GM19468 (cell line): ENCODE data around the gene SPRY4.
A peak's percentile ranks its signal among the peaks of the same experiment; 100 is the strongest.
"Not testable (repeated sequence)": the region's sequence is repeated elsewhere in the genome, so short reads cannot be mapped to it uniquely, and the experiment has no call there.

ENCODE experiments used
- ATAC-seq: cut with Tn5 transposase; IDR thresholded peaks from one replicate; pipeline ENCODE4 v1.9.1; 2021; ENCODE audit warnings: mild to moderate bottlenecking, moderate library complexity, moderate number of reproducible peaks; ENCODE audit not compliant: unreplicated experiment; ENCODE audit errors: extremely low read depth

The SPRY4 gene

DNA sequence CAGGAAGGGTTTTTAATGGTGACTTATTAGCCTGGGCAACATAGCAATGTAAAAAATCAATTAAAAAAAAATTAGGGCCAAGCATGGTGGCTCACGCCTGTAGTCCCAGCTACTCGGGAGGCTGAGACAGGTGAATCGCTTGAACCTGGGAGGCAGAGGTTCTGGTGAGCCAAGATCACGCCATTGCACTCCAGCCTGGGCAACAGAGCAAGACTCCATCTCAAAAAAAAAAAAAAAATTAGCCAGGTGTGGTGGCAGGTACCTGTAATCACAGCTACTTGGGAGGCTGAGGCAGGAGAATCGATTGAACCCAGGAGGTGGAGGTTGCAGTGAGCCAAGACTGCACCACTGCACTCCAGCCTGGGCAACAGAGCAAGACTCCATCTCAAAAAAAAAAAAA, 27.0 kb downstream of the SPRY4 start:
- ATAC-seq, result not testable (repeated sequence)

- no peak for ATAC-seq
Measured at GRCh38 chr5:142296914-142297417, 27.9 kb downstream of the SPRY4 start.

GRCh38 chr5:142295960-142296860, 28.6 kb downstream of the SPRY4 start:
- ATAC-seq, result no peak

DNA sequence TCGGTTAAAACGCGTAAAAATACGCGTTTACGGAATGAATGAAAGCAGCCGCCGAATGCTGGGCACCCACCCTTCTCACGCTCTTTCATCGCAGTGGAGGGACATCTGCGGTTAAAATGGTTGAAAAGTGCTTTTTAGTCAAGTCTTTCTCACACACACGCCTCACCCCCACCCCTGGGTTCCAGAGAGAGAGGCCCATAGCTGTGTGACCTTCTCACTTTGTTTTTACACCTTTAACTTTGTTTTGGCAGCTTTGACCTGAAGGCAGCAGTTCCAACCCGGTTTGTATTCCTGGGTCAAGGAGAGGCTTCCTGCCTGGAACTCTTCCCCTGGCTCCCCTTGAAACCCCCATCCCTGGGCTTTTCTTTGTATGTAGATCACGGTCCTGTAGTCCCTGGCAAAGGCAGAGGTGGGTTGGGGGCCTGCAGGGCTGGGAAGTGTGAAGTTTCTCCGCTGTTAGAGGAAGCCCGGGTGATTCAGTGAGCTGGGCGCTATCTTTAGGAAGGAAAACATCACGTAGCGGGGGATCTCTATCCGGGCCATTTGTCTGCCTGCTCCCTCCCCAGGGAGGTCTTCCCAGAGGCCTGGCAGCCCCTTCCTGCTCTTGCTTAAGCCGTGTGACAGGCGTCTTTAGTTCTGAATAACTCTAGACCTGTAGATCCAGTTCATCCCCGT, 29.6 kb downstream of the SPRY4 start:
- no peak for ATAC-seq

DNA sequence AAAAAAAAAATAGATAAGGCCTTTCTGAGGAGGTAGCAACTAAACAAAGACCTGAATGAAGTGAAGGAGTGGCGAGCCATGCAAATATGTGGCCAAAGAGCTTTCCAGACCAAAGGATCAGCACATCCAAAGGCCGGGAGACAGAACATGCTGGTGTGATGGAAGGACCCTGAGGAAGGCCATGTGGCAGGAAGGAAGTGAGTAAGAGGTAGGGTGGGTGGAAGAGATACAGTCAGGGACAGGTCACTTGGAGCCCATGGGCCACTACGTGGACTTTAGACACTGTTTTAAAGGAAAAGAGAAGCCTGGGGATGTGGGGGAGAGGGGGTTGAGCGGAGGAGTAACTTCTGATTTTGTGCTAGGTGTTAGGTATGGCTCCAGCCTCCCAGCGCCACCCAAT, 31.3 kb downstream of the SPRY4 start:
- ATAC-seq, result no peak

DNA sequence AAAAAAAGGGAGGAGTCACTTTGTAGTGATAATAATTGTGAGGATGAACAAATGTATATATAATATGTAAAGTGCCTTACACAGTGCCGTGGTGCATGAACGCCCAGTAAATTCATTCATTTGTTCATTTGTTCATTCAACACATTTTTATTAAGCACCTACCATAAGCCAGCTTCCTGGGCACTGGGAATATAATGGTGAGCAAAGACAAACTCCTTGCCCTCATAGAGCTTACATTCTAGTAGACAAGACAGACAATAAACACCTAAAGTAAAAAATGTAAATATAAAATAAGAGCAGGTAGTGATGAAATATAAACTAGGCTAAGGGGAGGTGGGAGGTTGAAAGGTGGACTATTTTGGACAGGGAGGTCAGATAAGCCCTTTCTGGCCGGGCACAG, 32.0 kb downstream of the SPRY4 start:
- no peak for ATAC-seq

GRCh38 chr5:142292249-142292648, 32.6 kb downstream of the SPRY4 start:
- no peak for ATAC-seq

DNA sequence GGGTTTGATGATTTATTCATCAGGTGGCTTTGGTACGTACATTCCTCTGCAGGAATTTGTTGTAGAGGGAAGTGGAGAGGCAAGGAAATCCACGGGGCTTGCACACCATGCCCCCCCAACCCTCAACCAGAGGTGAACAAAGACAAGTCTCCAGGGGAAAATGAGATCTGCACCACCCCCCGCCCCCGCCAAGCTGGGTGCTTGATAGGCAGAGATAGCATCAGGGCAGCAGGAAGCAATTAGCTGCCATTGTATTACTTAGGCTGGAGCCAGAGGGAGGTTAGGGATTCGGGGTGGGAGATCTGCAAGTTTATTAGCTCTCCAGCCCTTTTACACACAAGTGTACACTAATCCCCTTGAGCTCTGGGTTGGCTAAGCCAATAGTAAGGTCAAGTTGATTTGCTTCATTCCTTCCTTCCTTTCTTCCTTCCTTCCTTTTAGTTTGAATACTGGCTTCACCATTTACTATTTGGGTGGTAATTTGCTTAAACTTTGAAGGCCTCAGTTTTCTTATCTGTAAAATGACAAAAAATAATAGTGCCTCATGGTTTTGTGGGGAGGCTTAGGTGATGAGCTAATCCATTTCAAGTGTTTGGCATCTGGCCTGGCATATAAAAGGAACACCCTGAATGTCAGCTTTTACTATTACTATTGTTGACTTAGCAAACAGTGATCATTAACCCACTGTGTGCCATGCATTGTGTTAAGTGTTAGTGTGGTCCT, 34.1 kb downstream of the SPRY4 start:
- no peak for ATAC-seq

- ATAC-seq, result no peak
Measured at GRCh38 chr5:142289708-142290576, 34.9 kb downstream of the SPRY4 start.

DNA sequence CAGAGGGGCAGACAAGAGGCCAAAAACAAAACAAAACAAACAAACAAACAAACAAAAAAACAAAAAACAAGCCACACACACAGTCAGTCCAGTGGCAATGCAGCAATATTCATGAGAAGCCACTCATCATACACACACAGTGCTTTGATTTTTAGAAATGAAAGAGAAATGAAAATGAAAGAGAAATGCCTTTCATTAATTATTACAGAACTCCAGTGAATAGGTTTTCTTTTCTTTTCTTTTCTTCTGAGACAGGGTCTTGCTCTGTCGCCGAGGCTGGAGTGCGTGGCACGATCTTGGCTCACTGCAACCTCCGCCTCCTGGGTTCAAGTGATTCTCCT, 36.9 kb downstream of the SPRY4 start:
- peak; percentile 37 for ATAC-seq

- peak; percentile 10 for ATAC-seq
Measured at GRCh38 chr5:142287096-142287972, 37.5 kb downstream of the SPRY4 start.

DNA sequence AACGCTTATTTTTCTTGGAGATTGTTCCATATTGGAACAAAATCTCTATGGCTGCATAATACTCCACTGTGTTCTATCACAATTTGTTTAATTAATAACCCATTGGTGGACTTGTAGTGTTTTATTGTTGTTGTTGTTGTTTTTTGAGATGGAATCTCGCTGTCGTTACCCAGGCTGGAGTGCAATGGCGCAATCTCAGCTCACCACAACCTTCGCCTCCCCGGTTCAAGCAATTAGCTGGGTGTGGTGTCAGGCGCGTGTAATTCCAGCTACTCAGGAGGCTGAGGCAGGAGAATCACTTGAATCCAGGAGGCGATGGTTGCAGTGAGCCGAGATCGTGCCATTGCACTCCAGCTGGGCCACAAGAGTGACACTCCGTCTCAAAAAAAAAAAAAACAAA, 38.7 kb downstream of the SPRY4 start:
- ATAC-seq, result no peak

DNA sequence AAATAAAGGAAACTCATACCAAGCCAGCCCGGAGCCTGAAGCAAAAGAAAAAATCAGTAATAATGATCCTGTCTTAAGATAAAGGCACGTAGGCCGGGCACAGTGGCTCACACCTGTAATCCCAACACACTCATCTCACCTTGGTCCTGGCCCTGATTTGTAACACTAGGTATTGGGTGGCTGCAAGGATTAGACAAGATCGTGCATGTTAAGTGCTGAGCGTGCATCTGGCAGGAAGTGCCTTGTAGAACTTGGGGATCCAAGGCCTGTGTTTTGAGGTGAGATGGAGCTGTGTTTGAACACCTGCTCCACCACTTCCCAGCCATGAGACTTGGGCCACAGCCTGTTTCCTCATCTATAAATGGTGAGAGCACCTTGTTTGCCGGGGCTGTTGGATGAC, 41.5 kb downstream of the SPRY4 start:
- ATAC-seq, result no peak

- no peak for ATAC-seq
Measured at GRCh38 chr5:142281966-142282365, 42.9 kb downstream of the SPRY4 start.

DNA sequence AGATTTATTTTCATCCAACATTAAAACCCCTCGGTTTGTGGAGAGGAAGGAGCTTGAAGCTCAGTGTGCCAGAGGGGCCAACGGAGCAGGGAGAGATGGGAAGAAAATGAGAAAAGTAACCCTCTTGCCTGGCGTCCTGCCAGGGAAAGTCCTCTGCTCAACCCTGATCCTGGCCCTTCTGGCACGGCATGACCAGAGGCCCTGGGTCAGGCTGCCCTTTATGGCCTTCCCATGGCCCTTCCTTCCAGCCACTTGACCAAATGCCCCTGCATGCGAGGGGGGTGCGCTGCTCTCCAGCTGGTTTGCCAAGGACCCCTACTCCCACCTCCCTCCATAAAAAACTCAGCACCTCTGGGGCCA, 43.8 kb downstream of the SPRY4 start:
- no peak for ATAC-seq

DNA sequence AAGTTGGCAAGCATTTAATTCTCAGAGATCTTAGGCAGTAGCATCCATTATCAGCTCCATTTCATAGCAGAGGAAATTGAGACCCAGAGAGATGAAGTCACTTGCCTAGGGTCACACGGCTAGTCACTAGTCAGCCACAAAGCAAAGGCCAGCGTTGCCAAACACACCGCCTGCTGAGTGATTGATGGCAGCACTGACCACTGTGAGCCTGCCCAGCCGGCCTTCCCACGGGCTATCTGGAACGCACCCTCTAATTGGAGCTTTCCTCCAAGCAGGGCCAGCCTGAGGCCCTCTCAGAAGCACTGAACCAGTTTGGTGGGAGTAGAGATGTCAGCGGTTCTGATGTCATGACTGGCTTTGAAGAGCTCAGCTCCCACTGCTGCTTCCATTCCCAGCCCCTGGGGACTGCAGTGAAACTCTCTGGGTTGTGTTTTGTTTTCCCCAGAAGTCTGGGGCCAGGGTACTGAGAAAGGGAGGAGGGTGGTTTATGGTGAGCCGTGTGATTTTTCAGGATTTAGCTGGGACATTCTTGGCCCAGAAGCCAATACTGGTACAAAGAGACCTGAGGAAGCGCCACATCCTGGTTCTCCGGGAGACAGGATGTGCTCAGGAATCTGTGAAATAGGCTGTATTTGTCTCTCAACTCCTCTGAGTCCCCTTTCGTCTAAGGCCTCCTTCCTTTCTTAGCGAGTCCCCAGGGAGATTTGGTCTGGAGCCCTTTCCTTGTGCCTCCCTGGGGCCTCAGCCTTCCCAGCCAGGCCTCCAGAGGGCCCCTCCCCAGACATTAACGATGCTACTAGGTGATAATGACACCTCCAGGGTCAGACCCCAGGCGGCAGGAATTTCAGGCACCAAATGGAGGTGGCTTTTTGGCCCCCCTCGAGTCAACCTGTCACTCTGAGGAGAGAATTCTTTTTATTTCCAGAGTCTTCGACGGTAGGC, 44.5 kb downstream of the SPRY4 start:
- no peak for ATAC-seq

DNA sequence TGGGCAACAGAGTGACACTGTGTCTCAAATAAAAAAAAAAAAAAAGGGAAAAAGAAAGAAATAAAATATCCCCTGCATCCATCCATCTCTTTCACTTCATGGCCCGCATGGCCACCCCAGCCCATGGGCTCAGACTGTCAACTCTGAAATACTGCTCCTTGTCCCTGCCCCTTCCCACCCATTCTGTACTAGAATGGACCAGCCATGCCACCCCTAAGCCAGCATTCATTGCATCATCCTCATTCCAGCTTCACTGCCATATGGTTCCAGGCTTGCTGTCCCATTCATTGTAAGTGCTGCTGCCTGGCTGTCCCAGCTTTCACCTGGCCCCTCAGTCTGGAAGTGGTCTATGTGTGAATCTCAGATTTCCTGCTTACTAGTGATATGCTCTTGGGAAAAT, 46.2 kb downstream of the SPRY4 start:
- ATAC-seq, result no peak

GRCh38 chr5:142277796-142278195, 47.0 kb downstream of the SPRY4 start:
- no peak for ATAC-seq
